Measurements from ENCODE around the gene PLK5. TPM values are rescaled to one million over a fixed set of nuclear protein-coding genes. Genes with fewer than 3 reads are reported as not detected.

PLK5 gene
- total RNA-seq, 1 donor from 2014 or later = 0.38 TPM

Other genes starting within 250 kb of the PLK5 start
- 24.4 to 25.8 TPM (median 25.5 TPM) in 3 replicates for gene FAM174C, start 248.5 kb upstream of the PLK5 start, total RNA-seq
- gene EFNA2, start 238.2 kb upstream of the PLK5 start, total RNA-seq = 13.1 to 15.0 TPM (median 14.0 TPM) in 3 replicates
- gene NDUFS7, start 140.2 kb upstream of the PLK5 start, total RNA-seq = 52.2 to 56.8 TPM (median 55.9 TPM) in 3 replicates
- 41.5 to 44.5 TPM (median 42.6 TPM) in 3 replicates for gene GAMT, start 122.5 kb upstream of the PLK5 start, total RNA-seq
- 130 to 134 TPM (median 131 TPM) in 3 replicates for gene DAZAP1, start 116.5 kb upstream of the PLK5 start, total RNA-seq
- 1,014 to 1,040 TPM (median 1,034 TPM) in 3 replicates for gene RPS15, start 85.7 kb upstream of the PLK5 start, total RNA-seq
- gene APC2, start 74.0 kb upstream of the PLK5 start, total RNA-seq = 2.3 to 2.8 TPM (median 2.4 TPM) in 3 replicates
- 29.4 to 34.2 TPM (median 30.0 TPM) in 3 replicates for gene C19orf25, start 44.9 kb upstream of the PLK5 start, total RNA-seq
- gene PCSK4, start 33.7 kb upstream of the PLK5 start, total RNA-seq = 20.9 to 24.0 TPM (median 22.6 TPM) in 3 replicates
- gene REEP6, start 32.9 kb upstream of the PLK5 start, total RNA-seq = 3.6 to 3.9 TPM (median 3.8 TPM) in 3 replicates
- gene ADAMTSL5, start 11.1 kb upstream of the PLK5 start, total RNA-seq = 4.0 to 4.6 TPM (median 4.3 TPM) in 3 replicates
- 91.7 to 96.3 TPM (median 93.1 TPM) in 3 replicates for gene MEX3D, start 44.2 kb downstream of the PLK5 start, total RNA-seq
- 103 to 111 TPM (median 105 TPM) in 3 replicates for gene MBD3, start 68.8 kb downstream of the PLK5 start, total RNA-seq
- gene UQCR11, start 81.4 kb downstream of the PLK5 start, total RNA-seq = 143 to 154 TPM (median 153 TPM) in 3 replicates
- gene TCF3, start 128.5 kb downstream of the PLK5 start, total RNA-seq = 227 to 248 TPM (median 239 TPM) in 3 replicates
- gene ONECUT3, start 229.4 kb downstream of the PLK5 start, total RNA-seq = not detected in 3 replicates